Measurements from ENCODE around the gene PDE4B. TPM values are rescaled to one million over a fixed set of nuclear protein-coding genes. Genes with fewer than 3 reads are reported as not detected.

Gene PDE4B
- total and polyA plus RNA-seq, 2 of the 13 experiments (the other 11 are each of a cell fraction or from before 2014, with no cell fraction given) = not detected

DNA sequence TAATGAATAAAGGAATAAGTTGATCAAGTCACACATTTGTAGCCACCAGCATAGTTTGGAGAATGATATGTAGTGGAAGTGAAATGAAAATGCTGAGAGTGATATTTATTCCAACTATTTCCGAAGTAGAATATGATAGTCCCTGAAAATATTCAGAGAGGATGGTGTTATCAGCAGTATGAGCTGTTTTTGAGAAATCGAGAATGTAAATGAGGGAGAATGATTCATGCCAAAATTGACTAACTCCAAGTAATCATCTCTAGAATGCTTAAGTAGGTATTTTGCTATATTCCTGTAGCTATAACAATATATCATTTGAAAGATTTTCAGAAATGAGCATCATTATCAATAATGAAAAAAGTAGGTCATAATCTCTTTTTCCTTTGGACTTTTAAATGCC is 178.9 kb downstream of the PDE4B start:
- H3K27ac ChIP-seq (ENCODE audit: extremely low read length, insufficient read depth, low read length) = no peak overlapping the region
- 2% methylated on average over 2 of the region's 2 CpGs for whole genome bisulfite sequencing (ENCODE audit: low lambda C conversion rate)
- H3K27me3 ChIP-seq (ENCODE audit: control insufficient read depth in 1 of 2, insufficient read depth in 2 of 2, low read length in 2 of 2) = no peaks in the 10 kb centered on the region
- ATAC-seq = no peak
- no peaks in the 10 kb centered on the region for H3K4me1 ChIP-seq (ENCODE audit: insufficient read depth, low read length)
- FAIRE-seq = no peak
- intact Hi-C loops (cut with micrococcal nuclease; ENCODE audit: unreplicated experiment) (no loop called here), in situ Hi-C loops (cut with HindIII; ENCODE audit: extremely low pct_ligation_motif_present, low pct_unique_long_range_greater_than_20kb) (loop anchor here (25.0 kb wide), 2 partner anchors 491 to 766 kb away; no protein-coding TSS in a partner anchor)
- H3K4me3 ChIP-seq (replicated peaks in 1 of 3; ENCODE audit: insufficient read depth in 1 of 3, low read depth in 2 of 3, low read length in 3 of 3) = no peak overlapping the region
- no peaks in the 10 kb centered on the region for H3K79me2 ChIP-seq (ENCODE audit: insufficient read depth, low read length)
- no peaks in the 10 kb centered on the region for H4K20me1 ChIP-seq (ENCODE audit: insufficient read depth, low read length)
- no TSS peak for BruUV-seq (replicated peaks)
- H2AFZ ChIP-seq (ENCODE audit: low read length) = no peak overlapping the region
- DNase-seq (ENCODE audit: low spot score) = no peak
- POLR2A ChIA-PET = no interaction called here
- CTCF ChIA-PET (ENCODE audit: low intra/inter-chr PET ratio, low total read pairs) = no interaction called here
- H3K9me3 ChIP-seq (ENCODE audit: low read length) = peaks cover 24% of the 10 kb centered on the region
- no peak overlapping the region for H3K9ac ChIP-seq (ENCODE audit: insufficient read depth, low read depth, low read length)
- H3K36me3 ChIP-seq (replicated peaks in 1 of 2; ENCODE audit: control insufficient read depth in 1 of 2, insufficient read depth in 2 of 2, low read length in 2 of 2) = no peaks in the 10 kb centered on the region
- no peak overlapping the region for H3K4me2 ChIP-seq (ENCODE audit: low read depth, low read length)
- TF ChIP-seq KDM2A (CRISPR knock-in tag; IDR thresholded peaks at IDR 0.05; ENCODE audit: borderline replicate concordance, low read depth) (no peak), ZFP1 (CRISPR knock-in tag; IDR thresholded peaks at IDR 0.05) (no peak), ZNF382 (CRISPR knock-in tag; IDR thresholded peaks at IDR 0.05; ENCODE audit: borderline replicate concordance) (no peak), ZNF20 (CRISPR knock-in tag; IDR thresholded peaks at IDR 0.05) (no peak), THYN1 (CRISPR knock-in tag; IDR thresholded peaks at IDR 0.05; ENCODE audit: borderline replicate concordance, low read depth) (no peak), ZNF672 (CRISPR knock-in tag; IDR thresholded peaks at IDR 0.05) (no peak), ZNF33B (CRISPR knock-in tag; IDR thresholded peaks at IDR 0.05) (no peak), TBL1XR1 (IDR thresholded peaks at IDR 0.05; ENCODE audit: borderline replicate concordance, low read length, partially characterized antibody) (no peak), KLF6 (CRISPR knock-in tag; IDR thresholded peaks at IDR 0.05) (no peak), ZNF230 (CRISPR knock-in tag; IDR thresholded peaks at IDR 0.05) (no peak), HNRNPH1 (optimal IDR thresholded peaks at IDR 0.05; ENCODE audit: low read depth, low read length) (no peak)
- TF ChIP-seq, protein P1, sequence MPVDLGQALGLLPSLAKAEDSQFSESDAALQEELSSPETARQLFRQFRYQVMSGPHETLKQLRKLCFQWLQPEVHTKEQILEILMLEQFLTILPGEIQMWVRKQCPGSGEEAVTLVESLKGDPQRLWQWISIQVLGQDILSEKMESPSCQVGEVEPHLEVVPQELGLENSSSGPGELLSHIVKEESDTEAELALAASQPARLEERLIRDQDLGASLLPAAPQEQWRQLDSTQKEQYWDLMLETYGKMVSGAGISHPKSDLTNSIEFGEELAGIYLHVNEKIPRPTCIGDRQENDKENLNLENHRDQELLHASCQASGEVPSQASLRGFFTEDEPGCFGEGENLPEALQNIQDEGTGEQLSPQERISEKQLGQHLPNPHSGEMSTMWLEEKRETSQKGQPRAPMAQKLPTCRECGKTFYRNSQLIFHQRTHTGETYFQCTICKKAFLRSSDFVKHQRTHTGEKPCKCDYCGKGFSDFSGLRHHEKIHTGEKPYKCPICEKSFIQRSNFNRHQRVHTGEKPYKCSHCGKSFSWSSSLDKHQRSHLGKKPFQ (CRISPR knock-in tag; IDR thresholded peaks at IDR 0.05; ENCODE audit: insufficient replicate concordance) = no peak
- TF ChIP-seq, protein P2, sequence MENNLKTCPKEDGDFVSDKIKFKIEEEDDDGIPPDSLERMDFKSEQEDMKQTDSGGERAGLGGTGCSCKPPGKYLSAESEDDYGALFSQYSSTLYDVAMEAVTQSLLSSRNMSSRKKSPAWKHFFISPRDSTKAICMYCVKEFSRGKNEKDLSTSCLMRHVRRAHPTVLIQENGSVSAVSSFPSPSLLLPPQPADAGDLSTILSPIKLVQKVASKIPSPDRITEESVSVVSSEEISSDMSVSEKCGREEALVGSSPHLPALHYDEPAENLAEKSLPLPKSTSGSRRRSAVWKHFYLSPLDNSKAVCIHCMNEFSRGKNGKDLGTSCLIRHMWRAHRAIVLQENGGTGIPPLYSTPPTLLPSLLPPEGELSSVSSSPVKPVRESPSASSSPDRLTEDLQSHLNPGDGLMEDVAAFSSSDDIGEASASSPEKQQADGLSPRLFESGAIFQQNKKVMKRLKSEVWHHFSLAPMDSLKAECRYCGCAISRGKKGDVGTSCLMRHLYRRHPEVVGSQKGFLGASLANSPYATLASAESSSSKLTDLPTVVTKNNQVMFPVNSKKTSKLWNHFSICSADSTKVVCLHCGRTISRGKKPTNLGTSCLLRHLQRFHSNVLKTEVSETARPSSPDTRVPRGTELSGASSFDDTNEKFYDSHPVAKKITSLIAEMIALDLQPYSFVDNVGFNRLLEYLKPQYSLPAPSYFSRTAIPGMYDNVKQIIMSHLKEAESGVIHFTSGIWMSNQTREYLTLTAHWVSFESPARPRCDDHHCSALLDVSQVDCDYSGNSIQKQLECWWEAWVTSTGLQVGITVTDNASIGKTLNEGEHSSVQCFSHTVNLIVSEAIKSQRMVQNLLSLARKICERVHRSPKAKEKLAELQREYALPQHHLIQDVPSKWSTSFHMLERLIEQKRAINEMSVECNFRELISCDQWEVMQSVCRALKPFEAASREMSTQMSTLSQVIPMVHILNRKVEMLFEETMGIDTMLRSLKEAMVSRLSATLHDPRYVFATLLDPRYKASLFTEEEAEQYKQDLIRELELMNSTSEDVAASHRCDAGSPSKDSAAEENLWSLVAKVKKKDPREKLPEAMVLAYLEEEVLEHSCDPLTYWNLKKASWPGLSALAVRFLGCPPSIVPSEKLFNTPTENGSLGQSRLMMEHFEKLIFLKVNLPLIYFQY (CRISPR knock-in tag; IDR thresholded peaks at IDR 0.05; ENCODE audit: borderline replicate concordance) = no peak
- TF ChIP-seq, protein P3, sequence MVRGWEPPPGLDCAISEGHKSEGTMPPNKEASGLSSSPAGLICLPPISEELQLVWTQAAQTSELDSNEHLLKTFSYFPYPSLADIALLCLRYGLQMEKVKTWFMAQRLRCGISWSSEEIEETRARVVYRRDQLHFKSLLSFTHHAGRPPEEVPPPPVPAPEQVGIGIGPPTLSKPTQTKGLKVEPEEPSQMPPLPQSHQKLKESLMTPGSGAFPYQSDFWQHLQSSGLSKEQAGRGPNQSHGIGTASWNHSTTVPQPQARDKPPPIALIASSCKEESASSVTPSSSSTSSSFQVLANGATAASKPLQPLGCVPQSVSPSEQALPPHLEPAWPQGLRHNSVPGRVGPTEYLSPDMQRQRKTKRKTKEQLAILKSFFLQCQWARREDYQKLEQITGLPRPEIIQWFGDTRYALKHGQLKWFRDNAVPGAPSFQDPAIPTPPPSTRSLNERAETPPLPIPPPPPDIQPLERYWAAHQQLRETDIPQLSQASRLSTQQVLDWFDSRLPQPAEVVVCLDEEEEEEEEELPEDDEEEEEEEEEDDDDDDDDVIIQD (CRISPR knock-in tag; IDR thresholded peaks at IDR 0.05; ENCODE audit: low read depth) = no peak
- TF ChIP-seq, protein P4, sequence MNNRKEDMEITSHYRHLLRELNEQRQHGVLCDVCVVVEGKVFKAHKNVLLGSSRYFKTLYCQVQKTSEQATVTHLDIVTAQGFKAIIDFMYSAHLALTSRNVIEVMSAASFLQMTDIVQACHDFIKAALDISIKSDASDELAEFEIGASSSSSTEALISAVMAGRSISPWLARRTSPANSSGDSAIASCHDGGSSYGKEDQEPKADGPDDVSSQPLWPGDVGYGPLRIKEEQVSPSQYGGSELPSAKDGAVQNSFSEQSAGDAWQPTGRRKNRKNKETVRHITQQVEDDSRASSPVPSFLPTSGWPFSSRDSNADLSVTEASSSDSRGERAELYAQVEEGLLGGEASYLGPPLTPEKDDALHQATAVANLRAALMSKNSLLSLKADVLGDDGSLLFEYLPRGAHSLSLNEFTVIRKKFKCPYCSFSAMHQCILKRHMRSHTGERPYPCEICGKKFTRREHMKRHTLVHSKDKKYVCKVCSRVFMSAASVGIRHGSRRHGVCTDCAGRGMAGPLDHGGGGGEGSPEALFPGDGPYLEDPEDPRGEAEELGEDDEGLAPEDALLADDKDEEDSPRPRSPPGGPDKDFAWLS (CRISPR knock-in tag; IDR thresholded peaks at IDR 0.05; ENCODE audit: borderline replicate concordance) = no peak
- TF ChIP-seq, protein P5, sequence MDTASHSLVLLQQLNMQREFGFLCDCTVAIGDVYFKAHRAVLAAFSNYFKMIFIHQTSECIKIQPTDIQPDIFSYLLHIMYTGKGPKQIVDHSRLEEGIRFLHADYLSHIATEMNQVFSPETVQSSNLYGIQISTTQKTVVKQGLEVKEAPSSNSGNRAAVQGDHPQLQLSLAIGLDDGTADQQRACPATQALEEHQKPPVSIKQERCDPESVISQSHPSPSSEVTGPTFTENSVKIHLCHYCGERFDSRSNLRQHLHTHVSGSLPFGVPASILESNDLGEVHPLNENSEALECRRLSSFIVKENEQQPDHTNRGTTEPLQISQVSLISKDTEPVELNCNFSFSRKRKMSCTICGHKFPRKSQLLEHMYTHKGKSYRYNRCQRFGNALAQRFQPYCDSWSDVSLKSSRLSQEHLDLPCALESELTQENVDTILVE (CRISPR knock-in tag; IDR thresholded peaks at IDR 0.05) = no peak

All from HepG2 (cell line).